IMR-90 (cell line): ENCODE measurements around the gene APMAP. TPM values are rescaled to one million over a fixed set of nuclear protein-coding genes. Genes with fewer than 3 reads are reported as not detected.

Experiments
- ATAC-seq: fragments of 200-7000 bp; cut with Tn5 transposase; 2 replicates; pipeline ENCODE4 v1.9.1; 2020; ENCODE audit warnings: low read depth, mild to moderate bottlenecking, moderate library complexity
- BruUV-seq: library from RNA; stranded (reverse); fragments of 400-500 nt; replicated peaks from 2 replicates; lab custom pipeline; 2021; lab: Mats Ljungman, UMichigan
- CTCF ChIA-PET: fragments of 300-600 bp; formaldehyde crosslinking; extraction: SDS; loops from one replicate; lab custom pipeline; 2021; ENCODE audit warnings: antibody characterized with exemption; lab: Yijun Ruan, JAX
- POLR2A ChIA-PET: fragments of 300-600 bp; sonication (Branson Sonifier 250); formaldehyde crosslinking; loops from one replicate; lab custom pipeline; 2022; ENCODE audit warnings: antibody characterized with exemption; ENCODE audit not compliant: unreplicated experiment; lab: Charles Lee
- DNase-seq: peaks from one replicate; pipeline ENCODE4 v3.0.0; 2013
- H2AFZ ChIP-seq: replicated peaks from 2 replicates; pipeline ENCODE3; 2013; ENCODE audit warnings: low read length, mild to moderate bottlenecking; ENCODE audit not compliant: poor library complexity
- H2AK5ac ChIP-seq: 2 replicates; pipeline ENCODE4 v1.6.1; 2013; ENCODE audit warnings: low read depth, low read length, inconsistent platforms
- H2AK9ac ChIP-seq: replicated peaks from 2 replicates; pipeline ENCODE3; 2013; ENCODE audit warnings: mild to moderate bottlenecking, low read depth, low read length, moderate library complexity; ENCODE audit not compliant: poor library complexity
- H2BK120ac ChIP-seq: 2 replicates; pipeline ENCODE4 v1.6.1; 2013; ENCODE audit warnings: low read depth, low read length, inconsistent platforms
- H2BK15ac ChIP-seq: 3 replicates; pipeline ENCODE4 v1.6.1; 2013; ENCODE audit warnings: low read depth, low read length, inconsistent platforms
- H2BK20ac ChIP-seq: 2 replicates; pipeline ENCODE4 v1.6.1; 2013; ENCODE audit warnings: low read depth, mild to moderate bottlenecking, inconsistent platforms, low read length, moderate library complexity
- H2BK5ac ChIP-seq: 2 replicates; pipeline ENCODE4 v1.6.1; 2013; ENCODE audit warnings: mild to moderate bottlenecking, low read depth, low read length, inconsistent platforms; ENCODE audit not compliant: poor library complexity, severe bottlenecking
- H3K14ac ChIP-seq: replicated peaks from 2 replicates; pipeline ENCODE4 v1.6.1; 2013; ENCODE audit warnings: low read depth, low read length, inconsistent platforms
- H3K18ac ChIP-seq: 2 replicates; pipeline ENCODE4 v1.6.1; 2013; ENCODE audit warnings: low read depth, low read length, control low read depth
- H3K23ac ChIP-seq: 2 replicates; pipeline ENCODE4 v1.6.1; 2013; ENCODE audit warnings: low read depth, low read length, inconsistent platforms
- H3K27ac ChIP-seq: 2 replicates; pipeline ENCODE4 v1.5.1; 2013; ENCODE audit warnings: mild to moderate bottlenecking, control low read depth, low read length; ENCODE audit not compliant: insufficient read depth
- H3K27me3 ChIP-seq: 2 replicates; pipeline ENCODE4 v1.6.1; 2013; ENCODE audit warnings: low read length; ENCODE audit not compliant: control insufficient read depth, insufficient read depth
- H3K36me3 ChIP-seq: 2 replicates; pipeline ENCODE4 v1.6.1; 2013; ENCODE audit warnings: low read length, mixed read lengths; ENCODE audit not compliant: control insufficient read depth, insufficient read depth
- H3K4ac ChIP-seq: 2 replicates; pipeline ENCODE4 v1.6.1; 2013; ENCODE audit warnings: low read depth, low read length, inconsistent platforms
- H3K4me1 ChIP-seq: 2 replicates; pipeline ENCODE4 v1.6.1; 2013; ENCODE audit warnings: low read length, mixed read lengths; ENCODE audit not compliant: control insufficient read depth, insufficient read depth
- H3K4me2 ChIP-seq: 2 replicates; pipeline ENCODE4 v1.6.1; 2013; ENCODE audit warnings: low read depth, mild to moderate bottlenecking, control low read depth, low read length, moderate library complexity
- H3K4me3 ChIP-seq: 2 replicates; pipeline ENCODE4 v1.5.1; 2013; ENCODE audit warnings: low read depth, mild to moderate bottlenecking, control low read depth, low read length, moderate library complexity; ENCODE audit not compliant: insufficient read depth
- H3K56ac ChIP-seq: 2 replicates; pipeline ENCODE4 v1.6.1; 2013; ENCODE audit warnings: low read length, inconsistent platforms; ENCODE audit not compliant: insufficient read depth; ENCODE audit errors: extremely low read depth
- H3K79me1 ChIP-seq, 2 experiments: 2 replicates each; pipeline ENCODE4 v1.6.1; 2013; ENCODE audit warnings: low read length in 2 of 2, inconsistent platforms in 1 of 2, low read depth in 1 of 2
- H3K9ac ChIP-seq: 2 replicates; pipeline ENCODE4 v1.6.1; 2013; ENCODE audit warnings: low read depth, low read length, control low read depth
- H3K9me1 ChIP-seq: 2 replicates; pipeline ENCODE4 v1.6.1; 2013; ENCODE audit warnings: low read length, inconsistent platforms; ENCODE audit not compliant: insufficient read depth
- H3K9me3 ChIP-seq: 2 replicates; pipeline ENCODE4 v1.6.1; 2013; ENCODE audit warnings: low read length; ENCODE audit not compliant: control insufficient read depth, insufficient read depth
- H4K20me1 ChIP-seq: 2 replicates; pipeline ENCODE4 v1.6.1; 2013; ENCODE audit warnings: low read length, inconsistent platforms; ENCODE audit not compliant: insufficient read depth
- H4K5ac ChIP-seq: 2 replicates; pipeline ENCODE4 v1.6.1; 2013; ENCODE audit warnings: mild to moderate bottlenecking, low read depth, low read length, control low read depth
- H4K8ac ChIP-seq, 2 experiments: 2 replicates each; pipeline ENCODE4 v1.6.1; 2013; ENCODE audit warnings: low read depth in 2 of 2, low read length in 2 of 2, control low read depth in 1 of 2, inconsistent platforms in 1 of 2
- H4K91ac ChIP-seq: 2 replicates; pipeline ENCODE4 v1.6.1; 2013; ENCODE audit warnings: low read depth, low read length, inconsistent platforms; ENCODE audit not compliant: insufficient read depth
- BHLHE40 ChIP-seq: fragments of 150-350 bp; IDR thresholded peaks from 2 replicates; pipeline ENCODE4 v1.6.1; 2016; ENCODE audit warnings: mild to moderate bottlenecking, low read depth, low read length
- CEBPB ChIP-seq: IDR thresholded peaks from 2 replicates; pipeline ENCODE4 v1.6.1; 2012; ENCODE audit warnings: low read depth, low read length, improper control_type of control experiment
- CHD1 ChIP-seq: IDR thresholded peaks from 2 replicates; pipeline ENCODE4 v1.6.1; 2012; ENCODE audit warnings: low read depth, low read length, improper control_type of control experiment
- FOS ChIP-seq: fragments of 150-350 bp; IDR thresholded peaks from 2 replicates; pipeline ENCODE4 v1.6.1; 2016; ENCODE audit warnings: low read depth, low read length
- MAFK ChIP-seq: IDR thresholded peaks from 2 replicates; pipeline ENCODE4 v1.6.1; 2012; ENCODE audit warnings: low read depth, low read length, improper control_type of control experiment
- MAZ ChIP-seq: IDR thresholded peaks from 2 replicates; pipeline ENCODE4 v1.6.1; 2012; ENCODE audit warnings: low read depth, mild to moderate bottlenecking, low read length, improper control_type of control experiment, moderate library complexity, borderline replicate concordance
- MXI1 ChIP-seq: IDR thresholded peaks from 2 replicates; pipeline ENCODE4 v1.6.1; 2012; ENCODE audit warnings: low read depth, mild to moderate bottlenecking, low read length, moderate library complexity, borderline replicate concordance
- NFE2L2 ChIP-seq: fragments of 150-350 bp; IDR thresholded peaks from 2 replicates; pipeline ENCODE4 v1.6.1; 2016; ENCODE audit warnings: low read depth, mild to moderate bottlenecking, low read length
- POLR2A ChIP-seq: IDR thresholded peaks from 2 replicates; pipeline ENCODE4 v1.6.1; 2012; ENCODE audit warnings: mild to moderate bottlenecking, low read depth, low read length
- RAD21 ChIP-seq: IDR thresholded peaks from 2 replicates; pipeline ENCODE4 v1.6.1; 2012; ENCODE audit warnings: low read length, improper control_type of control experiment
- RCOR1 ChIP-seq: IDR thresholded peaks from 2 replicates; pipeline ENCODE4 v1.6.1; 2012; ENCODE audit warnings: mild to moderate bottlenecking, low read length, improper control_type of control experiment; ENCODE audit not compliant: insufficient replicate concordance
- RFX5 ChIP-seq: IDR thresholded peaks from 2 replicates; pipeline ENCODE4 v1.8.0; 2012; ENCODE audit warnings: low read depth, mild to moderate bottlenecking, low read length, moderate library complexity
- SMC3 ChIP-seq: fragments of 150-350 bp; IDR thresholded peaks from 2 replicates; pipeline ENCODE4 v1.6.1; 2016; ENCODE audit warnings: low read depth, mild to moderate bottlenecking, antibody characterized with exemption, low read length, moderate library complexity
- WGBS, 2 experiments: methylation state at CpG; one replicate each; pipeline versions ENCODE4 v1.1.5 to v1.1.7; 2013; ENCODE audit warnings: missing lambda C conversion rate in 2 of 2; ENCODE audit not compliant: insufficient read length in 1 of 2; ENCODE audit errors: extremely low coverage in 2 of 2; 5-methylcytosine and 5-hydroxymethylcytosine counted together
- dilution Hi-C: fragments of 300-500 bp; cut with HindIII; formaldehyde crosslinking; loops from one replicate; pipeline ENCODE4 v1.14.3; 2018; ENCODE audit warnings: low sequenced_read_pairs; ENCODE audit not compliant: unreplicated experiment
- in situ Hi-C: fragments of 300-500 bp; cut with MboI; formaldehyde crosslinking; loops from 3 replicates; pipeline ENCODE4 v1.14.3; 2019; ENCODE audit warnings: low sequenced_read_pairs, inconsistent platforms, mixed read lengths
- intact Hi-C: fragments of 100-400 bp; cut with micrococcal nuclease; formaldehyde crosslinking; loops from 2 replicates; pipeline ENCODE4 v1.10.0; 2022
- polyA plus RNA-seq, 3 experiments: library from polyadenylated mRNA; depleted of rRNA; stranded (reverse); fragments of >200 nt; gene quantifications; 2 replicates each; pipeline ENCODE4 v1.2.3, GENCODE V29; 2012; ENCODE audit warnings: low replicate concordance in 1 of 3
- total RNA-seq: library from RNA; depleted of rRNA; stranded (reverse); fragments of >200 nt; gene quantifications from 2 replicates; pipeline ENCODE4 v1.2.3, GENCODE V29; 2012
- TF ChIP-seq, protein P1 (sequence below): fragments of 150-350 bp; IDR thresholded peaks from 2 replicates; pipeline ENCODE4 v1.6.1; 2016; ENCODE audit warnings: low read depth, mild to moderate bottlenecking, low read length, moderate library complexity, borderline replicate concordance
- TF ChIP-seq, protein P2 (sequence below): fragments of 150-350 bp; IDR thresholded peaks from 2 replicates; pipeline ENCODE4 v1.6.1; 2017; ENCODE audit warnings: mild to moderate bottlenecking, antibody characterized with exemption, low read length, low read depth
- TF ChIP-seq, protein P3 (sequence below): conservative IDR thresholded peaks from 2 replicates; pipeline ENCODE4 v1.5.1; 2012; ENCODE audit warnings: mild to moderate bottlenecking, low read depth, low read length, improper control_type of control experiment

Gene APMAP
- total and polyA plus RNA-seq, 2 of the 4 experiments (the other 2 are of a cell fraction): 67.2 to 88.8 TPM

DNA sequence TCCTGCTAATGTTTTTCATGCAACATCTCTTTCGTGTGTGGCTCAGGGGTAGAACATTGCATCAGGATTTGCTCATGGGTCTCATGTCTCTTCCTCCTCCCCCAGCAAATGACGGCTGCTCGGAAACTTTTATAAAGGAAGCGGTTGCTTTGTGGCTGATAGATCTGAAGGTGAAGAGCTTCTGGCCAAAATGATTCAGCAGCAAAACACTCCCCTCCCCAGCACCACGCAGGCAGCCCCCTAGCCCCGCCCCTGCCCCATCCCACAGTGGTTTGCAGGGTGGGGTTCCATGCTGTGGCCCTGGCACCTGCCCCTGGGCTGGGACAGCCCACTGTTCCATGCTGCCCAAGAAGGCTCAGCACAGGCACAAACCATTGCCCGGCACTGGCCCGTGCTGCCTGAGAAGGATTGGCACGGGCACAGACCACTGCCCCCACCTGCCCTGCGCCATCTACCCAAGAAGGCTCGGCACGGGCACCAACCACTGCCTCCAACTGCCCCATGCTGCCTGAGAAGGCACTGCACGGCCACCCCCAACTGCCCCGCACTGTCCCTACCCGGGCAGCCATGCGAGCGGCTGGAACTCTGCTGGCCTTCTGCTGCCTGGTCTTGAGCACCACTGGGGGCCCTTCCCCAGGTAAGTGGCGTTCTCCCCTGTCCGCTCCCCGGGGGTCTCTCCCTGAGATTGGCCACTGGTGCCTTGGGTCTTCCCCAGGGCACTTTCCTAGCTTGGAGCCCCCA, 43.4 kb downstream of the APMAP start, which contains the start of gene CST7:
TSS of gene CST7 (plus strand) at position 331 of the 741 bp plus-strand sequence. CDS start at position 568, 237 bp downstream.
- Histone ChIP-seq H3K23ac (no peak within 1 kb of the TSS), H3K27me3 (peaks cover 2% of the 10 kb centered on the region; the same call in 1 of the 2 replicates), H3K9me1 (no peaks in the 10 kb centered on the region), H2BK120ac (no peak within 1 kb of the TSS), H2AFZ (no peak within 1 kb of the TSS), H2BK20ac (no peak within 1 kb of the TSS), H3K56ac (no peak within 1 kb of the TSS), H3K79me1 (no peaks in the 10 kb centered on the region), H4K91ac (no peak within 1 kb of the TSS), H3K27ac (no peak within 1 kb of the TSS), H3K4me1 (no peaks in the 10 kb centered on the region), H4K5ac (no peak within 1 kb of the TSS), H3K4me3 (no peak within 1 kb of the TSS), H2BK15ac (no peak within 1 kb of the TSS), H3K4ac (no peak within 1 kb of the TSS), H4K8ac (no peak within 1 kb of the TSS), H2AK5ac (no peak within 1 kb of the TSS), H3K36me3 (no peaks in the 10 kb centered on the region), H2BK5ac (no peak within 1 kb of the TSS), H3K9ac (no peak within 1 kb of the TSS), H4K20me1 (no peaks in the 10 kb centered on the region; the same call in 1 of the 2 replicates), H3K14ac (no peak within 1 kb of the TSS), H3K18ac (no peak within 1 kb of the TSS), H2AK9ac (peak within 1 kb of the TSS; percentile 24), H3K4me2 (no peak within 1 kb of the TSS), H3K9me3 (no peaks in the 10 kb centered on the region)
- intact Hi-C loops (no loop called here), dilution Hi-C loops (no loop called here), in situ Hi-C loops (no loop called here)
- POLR2A ChIA-PET: no interaction called here
- no peak for ATAC-seq
- DNase-seq: no peak
- CTCF ChIA-PET: no interaction called here
- 79% methylated on average over 8 of the region's 20 CpGs; no CpG with 5 or more reads in 1 of the 2 experiments for WGBS, 2 experiments
- no TSS peak for BruUV-seq
- TF ChIP-seq FOS: no peak
- TF ChIP-seq POLR2A: no peak
- no peak for TF ChIP-seq MAFK
- no peak for TF ChIP-seq RAD21
- TF ChIP-seq NFE2L2: no peak
- TF ChIP-seq, protein P1, sequence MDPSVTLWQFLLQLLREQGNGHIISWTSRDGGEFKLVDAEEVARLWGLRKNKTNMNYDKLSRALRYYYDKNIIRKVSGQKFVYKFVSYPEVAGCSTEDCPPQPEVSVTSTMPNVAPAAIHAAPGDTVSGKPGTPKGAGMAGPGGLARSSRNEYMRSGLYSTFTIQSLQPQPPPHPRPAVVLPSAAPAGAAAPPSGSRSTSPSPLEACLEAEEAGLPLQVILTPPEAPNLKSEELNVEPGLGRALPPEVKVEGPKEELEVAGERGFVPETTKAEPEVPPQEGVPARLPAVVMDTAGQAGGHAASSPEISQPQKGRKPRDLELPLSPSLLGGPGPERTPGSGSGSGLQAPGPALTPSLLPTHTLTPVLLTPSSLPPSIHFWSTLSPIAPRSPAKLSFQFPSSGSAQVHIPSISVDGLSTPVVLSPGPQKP: no peak
- TF ChIP-seq, protein P2, sequence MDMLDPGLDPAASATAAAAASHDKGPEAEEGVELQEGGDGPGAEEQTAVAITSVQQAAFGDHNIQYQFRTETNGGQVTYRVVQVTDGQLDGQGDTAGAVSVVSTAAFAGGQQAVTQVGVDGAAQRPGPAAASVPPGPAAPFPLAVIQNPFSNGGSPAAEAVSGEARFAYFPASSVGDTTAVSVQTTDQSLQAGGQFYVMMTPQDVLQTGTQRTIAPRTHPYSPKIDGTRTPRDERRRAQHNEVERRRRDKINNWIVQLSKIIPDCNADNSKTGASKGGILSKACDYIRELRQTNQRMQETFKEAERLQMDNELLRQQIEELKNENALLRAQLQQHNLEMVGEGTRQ: no peak
- TF ChIP-seq BHLHE40: no peak
- TF ChIP-seq, protein P3, sequence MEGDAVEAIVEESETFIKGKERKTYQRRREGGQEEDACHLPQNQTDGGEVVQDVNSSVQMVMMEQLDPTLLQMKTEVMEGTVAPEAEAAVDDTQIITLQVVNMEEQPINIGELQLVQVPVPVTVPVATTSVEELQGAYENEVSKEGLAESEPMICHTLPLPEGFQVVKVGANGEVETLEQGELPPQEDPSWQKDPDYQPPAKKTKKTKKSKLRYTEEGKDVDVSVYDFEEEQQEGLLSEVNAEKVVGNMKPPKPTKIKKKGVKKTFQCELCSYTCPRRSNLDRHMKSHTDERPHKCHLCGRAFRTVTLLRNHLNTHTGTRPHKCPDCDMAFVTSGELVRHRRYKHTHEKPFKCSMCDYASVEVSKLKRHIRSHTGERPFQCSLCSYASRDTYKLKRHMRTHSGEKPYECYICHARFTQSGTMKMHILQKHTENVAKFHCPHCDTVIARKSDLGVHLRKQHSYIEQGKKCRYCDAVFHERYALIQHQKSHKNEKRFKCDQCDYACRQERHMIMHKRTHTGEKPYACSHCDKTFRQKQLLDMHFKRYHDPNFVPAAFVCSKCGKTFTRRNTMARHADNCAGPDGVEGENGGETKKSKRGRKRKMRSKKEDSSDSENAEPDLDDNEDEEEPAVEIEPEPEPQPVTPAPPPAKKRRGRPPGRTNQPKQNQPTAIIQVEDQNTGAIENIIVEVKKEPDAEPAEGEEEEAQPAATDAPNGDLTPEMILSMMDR: no peak
- TF ChIP-seq CHD1: no peak
- TF ChIP-seq MAZ: no peak
- TF ChIP-seq SMC3: no peak
- TF ChIP-seq RFX5: no peak
- no peak for TF ChIP-seq RCOR1
- no peak for TF ChIP-seq MXI1
- TF ChIP-seq CEBPB: no peak
